AG09319 (cell line): Measurements from ENCODE around the gene RAPGEF2.

Source experiments
- DNase-seq: peaks from one replicate; pipeline ENCODE4 v3.0.0-alpha.2; 2010; ENCODE audit warnings: low read depth; ENCODE audit errors: extremely low read depth
- CTCF ChIP-seq: IDR thresholded peaks from 2 replicates; pipeline ENCODE4 v1.5.1; 2011; ENCODE audit warnings: low read depth, mild to moderate bottlenecking, inconsistent platforms, low read length, moderate library complexity

RAPGEF2 gene

GRCh38 chr4:159396151-159396550, 293.3 kb downstream of the RAPGEF2 start:
- no peak for TF ChIP-seq CTCF
- no peak for DNase-seq

DNA sequence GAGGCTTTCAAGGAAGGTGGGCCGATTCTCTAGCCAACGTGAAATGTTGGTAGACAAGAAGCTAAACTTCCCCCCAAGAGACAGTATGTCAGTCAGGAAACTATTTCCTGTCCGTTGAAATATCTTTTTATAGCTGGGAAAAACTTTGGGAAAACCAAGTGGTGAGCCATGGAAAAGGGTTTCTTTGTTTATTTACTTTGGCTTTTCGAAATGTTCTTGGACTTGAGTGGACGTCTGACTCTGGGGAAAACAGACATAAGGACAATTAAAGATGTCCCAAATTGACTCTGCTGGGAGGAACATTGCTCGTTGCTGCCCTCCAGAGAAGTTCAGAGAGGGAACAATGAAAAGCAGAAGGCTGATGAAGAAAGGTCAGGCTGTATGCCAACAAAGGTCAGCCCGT, 295.4 kb downstream of the RAPGEF2 start:
- no peak for DNase-seq
- no peak for TF ChIP-seq CTCF

DNA sequence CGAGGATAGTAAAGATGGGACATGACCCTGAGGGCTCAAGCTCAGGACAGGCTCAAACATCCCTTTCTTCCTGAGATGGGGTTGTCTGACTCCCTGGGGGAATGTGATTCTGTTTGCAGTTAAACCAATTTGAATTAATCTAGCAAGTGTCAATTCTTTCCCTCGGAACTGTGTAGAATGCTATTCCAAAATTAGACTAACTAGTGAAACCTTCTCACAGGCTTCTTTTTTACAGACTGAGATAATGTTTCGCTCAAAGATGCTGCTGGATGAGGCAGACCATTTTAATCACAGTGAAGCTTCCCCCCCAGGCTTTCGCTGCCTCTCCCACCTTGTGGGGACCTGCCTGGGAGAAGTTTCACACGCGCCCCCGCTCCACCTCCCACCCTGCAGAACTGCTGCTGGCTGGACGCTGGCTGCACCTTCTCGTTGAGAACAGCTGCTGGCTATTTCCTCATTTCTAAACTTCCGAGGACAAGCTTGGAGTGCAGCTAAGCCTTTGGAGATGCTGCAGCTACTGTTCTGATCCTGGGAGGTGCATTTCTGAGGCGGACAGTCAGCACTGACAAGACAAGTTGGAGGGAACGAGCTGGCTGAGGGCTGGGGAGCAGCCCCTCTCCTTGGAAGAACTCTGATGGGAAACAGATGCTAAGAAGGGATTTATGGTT, 297.8 kb downstream of the RAPGEF2 start:
- no peak for TF ChIP-seq CTCF
- no peak for DNase-seq

GRCh38 chr4:159401226-159401712, 298.4 kb downstream of the RAPGEF2 start:
- no peak for TF ChIP-seq CTCF
- DNase-seq: no peak

DNA sequence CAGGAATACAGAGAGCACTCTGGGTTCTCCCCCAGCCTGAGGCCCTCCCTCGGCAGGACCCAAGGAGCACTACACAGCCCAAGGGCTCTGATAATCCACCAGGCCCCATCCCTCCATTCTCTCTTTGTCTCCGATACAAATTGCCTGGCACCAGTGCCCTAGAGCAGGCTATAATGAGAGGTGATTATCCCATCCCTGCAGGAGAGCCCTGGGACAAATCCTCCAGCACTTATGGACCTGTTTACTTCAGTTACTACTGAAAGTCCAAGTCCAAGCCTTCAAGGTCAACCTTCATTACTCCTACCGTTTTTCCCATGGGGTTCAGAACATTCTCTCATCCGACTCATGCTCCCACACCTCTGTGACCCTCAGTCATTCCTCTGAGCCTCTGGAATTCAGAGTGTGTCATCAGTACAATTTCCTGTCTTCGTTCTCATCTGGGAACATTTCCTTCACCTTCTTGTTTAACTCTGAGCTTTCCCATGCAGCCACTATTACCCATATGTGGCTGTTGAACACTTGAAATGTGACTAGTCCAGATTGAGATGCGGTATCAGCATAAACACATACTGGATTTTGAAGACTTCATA, 299.0 kb downstream of the RAPGEF2 start:
- no peak for DNase-seq
- TF ChIP-seq CTCF: no peak
